Kidney (tissue), 14 donors: ENCODE data around the gene TRAPPC12. TPM values are rescaled to one million over a fixed set of nuclear protein-coding genes. Genes with fewer than 3 reads are reported as not detected.
"Not testable (repeated sequence)": the region's sequence is repeated elsewhere in the genome, so short reads cannot be mapped to it uniquely, and the experiment has no call there.

Source experiments
- DNase-seq, 5 donors: peaks; one replicate each; pipeline ENCODE4 v3.0.0-alpha.2; 2013 to 2020
- FAIRE-seq: peaks from 2 replicates; lab custom pipeline; 2012; peaks lifted over from hg19 to GRCh38; lab: Jason Lieb, UNC
- H3K27ac ChIP-seq, 2 donors: one replicate each; pipeline ENCODE4 v1.7.0; 2013; ENCODE audit warnings: low read depth in 2 of 2, low read length in 2 of 2, inconsistent platforms in 1 of 2
- H3K27me3 ChIP-seq: one replicate; pipeline ENCODE4 v1.7.1; 2013; ENCODE audit warnings: low read length, inconsistent platforms; ENCODE audit not compliant: control insufficient read depth, insufficient read depth
- H3K36me3 ChIP-seq, 3 donors: one replicate each; pipeline versions ENCODE4 v1.7.0 to v1.7.1; 2013; ENCODE audit warnings: low read length in 3 of 3, control low read depth in 1 of 3, inconsistent platforms in 1 of 3; ENCODE audit not compliant: insufficient read depth in 3 of 3, control insufficient read depth in 2 of 3
- H3K4me1 ChIP-seq, 3 donors: one replicate each; pipeline versions ENCODE4 v1.7.0 to v1.7.1; 2013; ENCODE audit warnings: low read length in 3 of 3, inconsistent platforms in 1 of 3, low read depth in 1 of 3; ENCODE audit not compliant: control insufficient read depth in 2 of 3, insufficient read depth in 2 of 3
- H3K4me3 ChIP-seq, 3 donors: one replicate each; pipeline versions ENCODE4 v1.7.0 to v1.8.1; 2013; ENCODE audit warnings: low read length in 3 of 3, control low read depth in 1 of 3, inconsistent platforms in 1 of 3
- H3K9ac ChIP-seq, 3 donors: one replicate each; pipeline versions ENCODE4 v1.7.0 to v1.7.1; 2013; ENCODE audit warnings: low read length in 3 of 3, control low read depth in 1 of 3, inconsistent platforms in 1 of 3
- H3K9me3 ChIP-seq, 3 donors: one replicate each; pipeline versions ENCODE4 v1.7.0 to v1.7.1; 2013; ENCODE audit warnings: low read length in 3 of 3, control low read depth in 1 of 3, inconsistent platforms in 1 of 3; ENCODE audit not compliant: control insufficient read depth in 2 of 3, insufficient read depth in 1 of 3
- CTCF ChIP-seq: IDR thresholded peaks from 3 replicates; pipeline ENCODE4 v1.5.1; 2012; ENCODE audit warnings: mild to moderate bottlenecking, moderate library complexity, borderline replicate concordance; ENCODE audit not compliant: insufficient read depth; ENCODE audit errors: extremely low read depth
- intact Hi-C: fragments of 100-400 bp; cut with DNase I; formaldehyde crosslinking; loops from one replicate; pipeline ENCODE4 v1.11.1; 2022
- polyA plus RNA-seq: library from polyadenylated mRNA; stranded (reverse); fragments of 350-450 nt; fragmentation: Illumina TruSeq; extraction: RNeasy Lipid Tissue Mini Kit (QIAGEN cat#74804); gene quantifications from one replicate; pipeline ENCODE4 v1.2.3, GENCODE V29; 2014; ENCODE audit warnings: low read depth, low replicate concordance; ENCODE audit not compliant: insufficient read depth
- total RNA-seq: library from RNA; stranded (reverse); fragmentation: NEBNext Ultra II Directional; extraction: Animal tissue kit (Norgen Biotek cat#: 25700); gene quantifications from one replicate; pipeline ENCODE4 v1.2.1, GENCODE V29; 2021
- donor health status: control.
- donor health status: control.
- donor health status: control.
- donor health status: control.
- donor health status: control.
- donor health status: DM: yes; HTN: yes; CAD: no.
- donor health status: Normal renal cell carcinoma (clear cell type).

Gene TRAPPC12
- total and polyA plus RNA-seq, 2 donors from 2014 or later: 81.6 to 104 TPM

DNA sequence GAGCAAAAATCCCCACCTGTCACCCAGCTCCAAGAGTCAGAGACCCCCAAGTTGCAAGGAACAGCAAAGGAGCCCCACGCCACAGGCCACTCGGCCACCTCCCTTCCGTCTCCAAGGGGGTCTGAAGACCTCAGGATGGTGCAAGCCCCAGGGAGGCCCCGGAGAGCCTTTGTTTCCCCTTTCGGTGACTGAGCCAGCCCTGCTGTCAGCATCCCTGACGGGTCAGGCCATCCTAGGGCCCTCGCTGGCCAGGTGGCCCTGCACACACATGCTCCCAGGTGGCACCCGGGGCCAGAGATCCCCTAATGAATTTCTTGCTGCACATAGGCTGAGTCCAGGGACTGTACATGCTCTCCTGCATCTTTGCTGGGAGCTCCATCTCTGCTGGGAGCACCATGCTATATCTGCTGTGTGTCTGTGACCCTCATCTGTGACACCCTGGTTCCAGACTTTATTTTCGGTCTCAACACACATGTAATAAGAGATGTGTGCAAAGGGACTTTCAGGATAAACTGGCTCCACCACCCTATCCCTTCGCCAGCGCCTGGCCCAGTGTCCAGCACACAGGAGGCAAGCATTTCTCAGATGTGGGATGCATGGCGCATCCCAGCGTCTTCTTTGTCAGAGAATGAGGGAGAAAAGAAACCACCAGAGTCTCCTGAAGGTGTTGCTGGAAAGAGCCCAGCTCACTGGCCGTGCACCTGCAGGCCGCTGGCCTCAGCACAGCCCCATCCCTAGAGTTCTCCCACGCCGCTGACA is 112.4 kb downstream of the TRAPPC12 start:
- Histone ChIP-seq H3K9me3 (no peaks in the 10 kb centered on the region), H3K27me3 (no peaks in the 10 kb centered on the region), H3K9ac (no peak overlapping the region), H3K27ac (no peak overlapping the region), H3K36me3 (peaks cover 0 to 4% (median 3%) of the 10 kb centered on the region in 3 donors), H3K4me3 (no peak overlapping the region), H3K4me1 (peaks cover 3 to 9% (median 5%) of the 10 kb centered on the region in 3 donors)
- intact Hi-C loops: no loop called here
- no peak for TF ChIP-seq CTCF
- FAIRE-seq: no peak
- DNase-seq: peak in 1 of 5 donors; percentile 42

DNA sequence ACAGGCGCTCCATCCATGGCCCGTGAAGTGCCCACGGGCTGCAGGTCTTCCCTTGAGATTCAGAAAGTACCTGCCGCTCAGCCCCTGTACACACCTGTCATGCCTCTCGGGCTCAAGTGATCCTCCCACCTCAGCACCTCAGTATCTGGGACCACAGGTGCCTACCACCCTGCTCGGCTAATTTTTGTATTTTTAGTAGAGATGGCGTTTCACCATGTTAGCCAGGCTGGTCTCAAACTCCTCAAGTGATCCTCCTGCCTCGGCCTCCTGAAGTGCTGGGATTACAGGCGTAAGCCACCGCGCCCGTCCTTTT is 112.9 kb downstream of the TRAPPC12 start:
- H3K4me1 ChIP-seq, H3K9me3 ChIP-seq, intact Hi-C loops, H3K9ac ChIP-seq, H3K4me3 ChIP-seq, H3K36me3 ChIP-seq, H3K27me3 ChIP-seq, H3K27ac ChIP-seq, FAIRE-seq: not testable (repeated sequence)
- DNase-seq: peak in 1 of 5 donors; percentile 40

- Histone ChIP-seq H3K36me3 (peaks cover 0 to 10% (median 10%) of the 10 kb centered on the region in 3 donors), H3K9me3 (no peaks in the 10 kb centered on the region), H3K27me3 (no peaks in the 10 kb centered on the region), H3K27ac (no peak overlapping the region), H3K4me3 (peak overlapping the region in 2 of 3 donors; percentile 4 to 32), H3K9ac (peak overlapping the region in 1 of 3 donors; percentile 1), H3K4me1 (peaks cover 3 to 9% (median 5%) of the 10 kb centered on the region in 3 donors)
- no peak for TF ChIP-seq CTCF
- intact Hi-C loops: no loop called here
- DNase-seq (peak in 3 of 5 donors; percentile 43 to 72 (median 55)), FAIRE-seq (no peak)
Observed at GRCh38 chr2:3492951-3493614, 113.6 kb downstream of the TRAPPC12 start.

DNA sequence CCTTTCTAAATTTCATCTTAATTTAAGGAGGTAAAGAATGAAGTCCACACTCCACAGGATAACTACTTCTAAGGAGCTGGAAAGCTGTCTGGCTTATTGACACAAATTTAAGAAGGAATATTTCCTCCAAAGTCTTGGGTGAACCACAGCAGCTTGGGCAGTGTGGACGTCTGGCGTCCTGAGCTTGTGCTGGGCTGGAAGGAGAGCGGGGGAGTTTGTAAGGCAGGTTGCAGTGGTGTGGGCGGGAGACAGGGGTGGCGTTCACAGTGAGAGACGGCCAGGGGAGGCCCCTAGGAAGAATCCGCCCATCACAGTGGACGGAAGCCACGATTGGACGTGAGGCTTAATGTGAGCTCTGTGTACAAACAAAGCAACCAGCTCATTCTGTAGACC is 114.1 kb downstream of the TRAPPC12 start:
- FAIRE-seq (no peak), DNase-seq (peak in 4 of 5 donors; percentile 87 to 94 (median 90))
- H3K4me3 ChIP-seq: peak overlapping the region in 2 of 3 donors; percentile 32 to 52
- no peak overlapping the region for H3K27ac ChIP-seq
- TF ChIP-seq CTCF: no peak
- H3K36me3 ChIP-seq: peaks cover 2 to 15% (median 14%) of the 10 kb centered on the region in 3 donors
- H3K9ac ChIP-seq: peak overlapping the region in 2 of 3 donors; percentile 1 to 55
- intact Hi-C loops: no loop called here
- peaks cover 3 to 9% (median 5%) of the 10 kb centered on the region in 3 donors for H3K4me1 ChIP-seq
- H3K9me3 ChIP-seq: no peaks in the 10 kb centered on the region
- H3K27me3 ChIP-seq: no peaks in the 10 kb centered on the region
